Erythroblast (primary cell): ENCODE results near the gene SBF2.

Experiments used
- GATA1 ChIP-seq: IDR thresholded peaks from 2 replicates; pipeline ENCODE4 v1.6.1; 2011; ENCODE audit warnings: low read depth, mild to moderate bottlenecking, control low read depth, low read length, moderate library complexity
- POLR2A ChIP-seq: IDR thresholded peaks from 2 replicates; pipeline ENCODE4 v1.6.1; 2011; ENCODE audit warnings: mild to moderate bottlenecking, low read length

DNA sequence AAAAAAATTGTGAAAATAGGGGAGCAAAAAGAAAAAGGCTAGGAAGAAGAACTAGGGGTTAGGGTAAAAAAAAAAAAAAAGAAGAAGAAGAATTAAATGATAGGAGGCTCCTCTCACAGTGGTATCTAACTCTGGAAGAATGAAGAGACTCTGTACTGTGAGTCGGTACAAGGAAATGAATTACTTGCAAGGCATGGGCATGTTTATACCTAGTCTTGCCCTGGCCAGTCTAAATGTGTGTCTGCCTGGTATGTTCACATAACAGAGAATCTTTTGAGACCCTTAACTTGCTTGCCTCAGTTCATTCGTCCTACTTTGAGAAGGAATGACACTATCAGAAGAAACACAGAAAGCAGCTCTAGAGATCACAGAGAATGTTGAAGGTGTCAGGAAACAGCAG, 470.6 kb downstream of the SBF2 start:
- no peak for TF ChIP-seq POLR2A
- no peak for TF ChIP-seq GATA1
